SK-N-SH (cell line): ENCODE results near the gene AHCYL2.

Experiments used
- CHD2 ChIP-seq: fragments of 150-350 bp; IDR thresholded peaks from 2 replicates; pipeline ENCODE4 v1.6.1; 2018; ENCODE audit warnings: low read length; ENCODE audit not compliant: partially characterized antibody
- CTCF ChIP-seq: fragments of 200-600 bp; sonication (generic); IDR thresholded peaks from 2 replicates; pipeline ENCODE4 v1.6.1; 2017; ENCODE audit warnings: antibody characterized with exemption, mild to moderate bottlenecking, moderate library complexity
- EP300 ChIP-seq, 2 experiments: IDR thresholded peaks; 2 replicates each; pipeline versions ENCODE4 v1.4.0 to v1.6.1; 2012; ENCODE audit warnings: borderline replicate concordance in 1 of 2, low read depth in 1 of 2, low read length in 1 of 2
- EZH2phosphoT487 ChIP-seq: fragments of 200-600 bp; sonication (generic); IDR thresholded peaks from 2 replicates; pipeline ENCODE4 v1.6.1; 2017; ENCODE audit warnings: low read depth, mixed run types, mild to moderate bottlenecking, antibody characterized with exemption, moderate library complexity, borderline replicate concordance
- MAX ChIP-seq: IDR thresholded peaks from 2 replicates; pipeline ENCODE4 v1.4.0; 2012; ENCODE audit warnings: low read depth
- NFIC ChIP-seq: IDR thresholded peaks from 2 replicates; pipeline ENCODE4 v1.4.0; 2012; ENCODE audit warnings: borderline replicate concordance
- TAF1 ChIP-seq: IDR thresholded peaks from 2 replicates; pipeline ENCODE4 v1.6.1; 2012; ENCODE audit warnings: low read depth, mild to moderate bottlenecking, low read length, moderate library complexity, borderline replicate concordance
- TCF12 ChIP-seq: IDR thresholded peaks from 2 replicates; pipeline ENCODE4 v1.4.0; 2012
- TEAD4 ChIP-seq: IDR thresholded peaks from 2 replicates; pipeline ENCODE4 v1.4.0; 2012; ENCODE audit warnings: mild to moderate bottlenecking, borderline replicate concordance; ENCODE audit not compliant: insufficient read depth
- TF ChIP-seq, protein P1 (sequence below): fragments of 150-350 bp; IDR thresholded peaks from 2 replicates; pipeline ENCODE4 v1.6.1; 2017; ENCODE audit warnings: antibody characterized with exemption, low read length, low read depth, borderline replicate concordance

GRCh38 chr7:129197771-129198170 is 27.1 kb upstream of the AHCYL2 start:
- TF ChIP-seq CTCF (no peak), CHD2 (no peak), TCF12 (no peak), EP300 (IDR thresholded peaks at IDR 0.05; ENCODE audit: borderline replicate concordance in 1 of 2, low read depth in 1 of 2, low read length in 1 of 2) (no peak), MAX (no peak), TAF1 (no peak), NFIC (no peak), TEAD4 (no peak), EZH2phosphoT487 (no peak)
- TF ChIP-seq, protein P1, sequence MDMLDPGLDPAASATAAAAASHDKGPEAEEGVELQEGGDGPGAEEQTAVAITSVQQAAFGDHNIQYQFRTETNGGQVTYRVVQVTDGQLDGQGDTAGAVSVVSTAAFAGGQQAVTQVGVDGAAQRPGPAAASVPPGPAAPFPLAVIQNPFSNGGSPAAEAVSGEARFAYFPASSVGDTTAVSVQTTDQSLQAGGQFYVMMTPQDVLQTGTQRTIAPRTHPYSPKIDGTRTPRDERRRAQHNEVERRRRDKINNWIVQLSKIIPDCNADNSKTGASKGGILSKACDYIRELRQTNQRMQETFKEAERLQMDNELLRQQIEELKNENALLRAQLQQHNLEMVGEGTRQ: no peak
